Measurements from ENCODE around the gene RFPL3.
A peak's percentile ranks its signal among the peaks of the same experiment; 100 is the strongest.

RFPL3 gene

GRCh38 chr22:32324505-32325415 is 32.9 kb upstream of the RFPL3 start:
- TF ChIP-seq TSHZ2 (CRISPR knock-in tag; IDR thresholded peaks at IDR 0.05), result no peak
- no peak for TF ChIP-seq ZC3H10 (CRISPR knock-in tag; IDR thresholded peaks at IDR 0.05)
- no peak for TF ChIP-seq RARB (CRISPR knock-in tag; IDR thresholded peaks at IDR 0.05)
- no peak for TF ChIP-seq TOX (CRISPR knock-in tag; IDR thresholded peaks at IDR 0.05; ENCODE audit: borderline replicate concordance)
- TF ChIP-seq ZFP3 (CRISPR knock-in tag; IDR thresholded peaks at IDR 0.05), result peak; percentile 91
- TF ChIP-seq CSDC2 (CRISPR knock-in tag; IDR thresholded peaks at IDR 0.05), result no peak
- no peak for ATAC-seq

- no peak for TF ChIP-seq ISL1 (CRISPR knock-in tag; IDR thresholded peaks at IDR 0.05)
- TF ChIP-seq PPARA (CRISPR knock-in tag; IDR thresholded peaks at IDR 0.05; ENCODE audit: borderline replicate concordance), result no peak
- no peak for TF ChIP-seq POU6F1 (CRISPR knock-in tag; IDR thresholded peaks at IDR 0.05; ENCODE audit: borderline replicate concordance, low read depth)
- TF ChIP-seq BACH2 (CRISPR knock-in tag; IDR thresholded peaks at IDR 0.05; ENCODE audit: borderline replicate concordance), result no peak
- no peak for TF ChIP-seq CSRNP3 (CRISPR knock-in tag; IDR thresholded peaks at IDR 0.05)
- TF ChIP-seq TOX (CRISPR knock-in tag; IDR thresholded peaks at IDR 0.05; ENCODE audit: borderline replicate concordance), result no peak
- ATAC-seq, result no peak; the same call in 2 of the 3 replicates
Observed at GRCh38 chr22:32325416-32325801, 32.3 kb upstream of the RFPL3 start.

GRCh38 chr22:32325811-32326237 is 31.8 kb upstream of the RFPL3 start:
- no peak for ATAC-seq
- TF ChIP-seq CSRNP3 (CRISPR knock-in tag; IDR thresholded peaks at IDR 0.05), result no peak
- TF ChIP-seq GLIS3 (CRISPR knock-in tag; IDR thresholded peaks at IDR 0.05), result no peak

- TF ChIP-seq RARB (CRISPR knock-in tag; IDR thresholded peaks at IDR 0.05), result no peak
- TF ChIP-seq ZNF8 (CRISPR knock-in tag; IDR thresholded peaks at IDR 0.05), result no peak
- TF ChIP-seq ZFP30 (CRISPR knock-in tag; IDR thresholded peaks at IDR 0.05), result no peak
- no peak for TF ChIP-seq BACH2 (CRISPR knock-in tag; IDR thresholded peaks at IDR 0.05; ENCODE audit: borderline replicate concordance)
- no peak for TF ChIP-seq ZC3H10 (CRISPR knock-in tag; IDR thresholded peaks at IDR 0.05)
- TF ChIP-seq OSR1 (CRISPR knock-in tag; IDR thresholded peaks at IDR 0.05), result no peak
- no peak for TF ChIP-seq ZFP3 (CRISPR knock-in tag; IDR thresholded peaks at IDR 0.05)
- TF ChIP-seq TCF4 (CRISPR knock-in tag; IDR thresholded peaks at IDR 0.05; ENCODE audit: borderline replicate concordance), result no peak
- TF ChIP-seq GLIS3 (CRISPR knock-in tag; IDR thresholded peaks at IDR 0.05), result no peak
- TF ChIP-seq PATZ1 (CRISPR knock-in tag; IDR thresholded peaks at IDR 0.05; ENCODE audit: borderline replicate concordance), result no peak
- no peak for ATAC-seq
Observed at GRCh38 chr22:32326647-32327046, 31.0 kb upstream of the RFPL3 start.

All from SK-N-SH treated with all-trans-retinoic acid at 6 μM for 48 hours (cell line).